MG63 (cell line): Measurements from ENCODE around the gene DUSP10. TPM values are rescaled to one million over a fixed set of nuclear protein-coding genes. Genes with fewer than 3 reads are reported as not detected.

Source experiments
- DNase-seq: peaks from one replicate; pipeline ENCODE4 v3.0.0-alpha.2; 2020
- H3K27me3 ChIP-seq: fragments of 250-450 bp; sonication (Bioruptor Pico); 2 replicates; pipeline ENCODE4 v1.5.1; 2020; ENCODE audit warnings: mild to moderate bottlenecking, moderate library complexity
- H3K36me3 ChIP-seq: fragments of 250-450 bp; sonication (Bioruptor Pico); 2 replicates; pipeline ENCODE4 v1.5.1; 2020; ENCODE audit warnings: mild to moderate bottlenecking, moderate library complexity
- H3K4me3 ChIP-seq: fragments of 250-450 bp; sonication (Bioruptor Pico); 2 replicates; pipeline ENCODE4 v1.5.1; 2020; ENCODE audit warnings: mild to moderate bottlenecking, moderate library complexity
- H3K9me3 ChIP-seq: fragments of 250-450 bp; sonication (Bioruptor Pico); 2 replicates; pipeline ENCODE4 v1.5.1; 2020; ENCODE audit warnings: mild to moderate bottlenecking, moderate library complexity
- total RNA-seq: library from RNA; depleted of rRNA; stranded (reverse); fragments of >200 nt; shearing (Covaris generic); gene quantifications from 2 replicates; pipeline ENCODE4 v1.2.3, GENCODE V29; 2014; ENCODE audit warnings: low replicate concordance

Gene DUSP10
- total RNA-seq, 1 experiment from 2014 or later, result 6.3 TPM

DNA sequence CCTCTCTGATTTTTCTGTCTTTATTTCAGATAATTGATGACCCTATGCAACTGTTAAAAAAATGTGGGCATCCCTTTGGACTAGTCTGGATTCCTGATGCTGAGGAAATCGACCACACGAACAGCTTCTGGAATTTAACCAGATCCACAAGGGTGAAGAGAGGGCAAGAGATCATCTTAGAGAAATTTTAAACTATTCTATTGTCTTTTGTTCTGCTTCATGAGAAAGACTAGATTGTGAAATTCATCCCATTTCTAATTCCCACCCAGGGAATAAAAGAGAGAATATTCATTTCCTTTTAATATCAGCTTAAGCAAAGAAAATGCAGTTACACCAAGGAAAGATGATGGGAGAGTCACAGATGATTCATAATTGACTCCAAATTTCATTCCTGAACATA lies 71.8 kb downstream of the DUSP10 start:
- H3K27me3 ChIP-seq, result no peaks in the 10 kb centered on the region
- no peaks in the 10 kb centered on the region for H3K36me3 ChIP-seq
- DNase-seq, result no peak
- H3K4me3 ChIP-seq, result no peak overlapping the region
- H3K9me3 ChIP-seq, result no peaks in the 10 kb centered on the region

DNA sequence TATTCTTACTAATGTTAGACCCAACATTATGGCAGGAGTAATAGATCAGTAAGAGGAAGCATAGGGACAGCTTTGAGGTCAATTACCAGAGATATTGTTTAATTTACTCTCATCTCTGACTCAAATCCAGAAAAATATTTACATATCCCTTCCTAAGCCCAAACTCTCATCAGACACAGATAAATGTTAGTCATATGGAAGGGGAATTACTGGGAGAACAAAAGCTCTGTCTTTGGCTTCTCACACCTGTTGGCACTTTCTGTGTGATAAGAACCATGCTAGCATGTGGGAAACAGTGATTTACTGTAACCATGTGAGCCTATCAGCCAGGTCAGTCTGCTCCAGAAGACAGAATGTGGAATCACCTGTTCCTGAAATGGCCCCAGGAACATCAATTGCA lies 72.4 kb downstream of the DUSP10 start:
- Histone ChIP-seq H3K36me3 (no peaks in the 10 kb centered on the region), H3K4me3 (no peak overlapping the region), H3K9me3 (no peaks in the 10 kb centered on the region), H3K27me3 (no peaks in the 10 kb centered on the region)
- no peak for DNase-seq

DNA sequence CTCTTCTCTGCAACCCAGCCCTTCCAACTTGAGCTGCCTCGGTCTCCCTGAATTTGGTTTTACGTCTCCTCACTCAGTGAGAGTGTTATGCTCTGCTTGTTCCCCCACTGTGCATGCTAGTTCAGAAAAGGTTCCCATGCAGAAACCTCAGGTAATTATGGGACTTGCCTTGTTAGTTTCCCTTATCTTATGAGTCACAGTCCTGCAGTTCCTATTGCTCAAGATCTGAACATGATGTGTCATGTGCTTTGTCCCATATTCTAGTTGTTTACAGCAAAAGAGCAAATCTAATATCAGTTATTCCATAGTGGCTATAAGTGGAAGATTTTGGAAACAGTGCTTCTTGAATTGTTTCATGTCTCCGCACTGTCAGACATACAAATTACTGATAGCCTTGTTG lies 74.4 kb downstream of the DUSP10 start:
- Histone ChIP-seq H3K36me3 (no peaks in the 10 kb centered on the region), H3K27me3 (no peaks in the 10 kb centered on the region), H3K9me3 (no peaks in the 10 kb centered on the region), H3K4me3 (no peak overlapping the region)
- DNase-seq, result no peak

DNA sequence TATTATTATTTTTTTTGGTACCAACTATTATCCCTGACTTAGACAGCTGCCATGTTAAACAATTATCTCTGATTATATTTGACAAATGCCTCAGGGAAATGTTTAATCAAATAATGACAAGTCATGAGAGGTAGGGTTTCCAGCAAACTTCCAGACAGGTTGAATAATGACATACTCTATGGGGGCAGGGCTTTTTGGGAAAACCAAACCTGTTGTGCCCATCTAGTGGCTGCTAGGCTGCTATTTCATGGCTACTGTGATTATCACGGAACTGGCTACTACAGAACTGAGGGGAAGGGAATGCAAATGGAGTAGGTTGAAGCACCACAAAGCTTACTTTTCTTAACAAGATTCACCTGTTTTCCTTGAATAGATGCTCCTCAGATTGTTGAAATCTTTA lies 77.6 kb downstream of the DUSP10 start:
- no peaks in the 10 kb centered on the region for H3K9me3 ChIP-seq
- H3K4me3 ChIP-seq, result no peak overlapping the region
- H3K27me3 ChIP-seq, result no peaks in the 10 kb centered on the region
- H3K36me3 ChIP-seq, result no peaks in the 10 kb centered on the region
- no peak for DNase-seq

DNA sequence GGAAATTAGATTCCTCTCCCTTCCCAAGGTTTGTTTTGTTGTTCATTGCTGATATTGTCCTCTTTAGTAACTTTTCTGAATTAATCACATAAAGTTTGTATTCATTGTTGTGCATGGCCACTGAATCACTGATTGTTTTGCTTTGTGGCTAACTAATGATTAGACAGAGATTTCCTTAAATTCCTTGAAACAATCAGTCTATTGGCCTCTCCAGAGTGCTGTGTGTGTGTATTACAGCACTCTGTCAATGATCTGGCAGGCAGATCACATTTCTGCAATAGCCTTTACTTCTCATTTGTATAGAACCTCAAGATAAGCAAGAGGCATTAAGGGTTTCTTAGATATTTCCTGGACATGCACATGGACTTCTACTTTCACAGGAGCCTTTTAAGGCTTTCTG lies 78.6 kb downstream of the DUSP10 start:
- H3K4me3 ChIP-seq, result no peak overlapping the region
- no peak for DNase-seq
- H3K9me3 ChIP-seq, result no peaks in the 10 kb centered on the region
- no peaks in the 10 kb centered on the region for H3K27me3 ChIP-seq
- H3K36me3 ChIP-seq, result no peaks in the 10 kb centered on the region

DNA sequence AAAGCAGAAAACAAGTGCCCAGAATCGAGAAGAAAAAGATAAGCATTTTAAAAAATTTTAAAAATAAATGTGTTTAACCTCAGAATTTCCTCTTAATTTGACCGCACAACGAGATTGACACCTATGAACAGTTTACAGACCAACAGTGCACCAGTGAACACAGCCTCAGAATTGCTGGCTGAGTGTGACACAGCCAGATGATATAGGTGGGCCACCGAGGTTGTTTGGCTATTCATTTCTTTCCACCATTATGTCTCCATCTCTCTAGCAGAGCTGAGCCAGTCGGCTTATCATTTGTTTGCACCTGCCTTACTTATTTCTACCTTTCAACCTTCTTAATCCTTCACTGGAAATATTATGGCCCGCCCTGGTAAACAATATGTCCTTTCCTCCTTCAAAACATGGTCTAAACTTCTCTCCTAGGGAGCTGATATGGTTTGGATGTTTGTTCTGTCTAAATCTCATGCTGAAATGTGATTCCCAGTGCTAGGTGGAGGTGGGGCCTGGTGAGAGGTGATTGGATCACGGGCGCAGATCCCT lies 86.1 kb downstream of the DUSP10 start:
- no peak for DNase-seq
- Histone ChIP-seq H3K4me3 (no peak overlapping the region), H3K9me3 (no peaks in the 10 kb centered on the region), H3K27me3 (no peaks in the 10 kb centered on the region), H3K36me3 (no peaks in the 10 kb centered on the region)
